Esophagus (tissue), 2 donors: ENCODE measurements around the gene USH2A. TPM values are rescaled to one million over a fixed set of nuclear protein-coding genes. Genes with fewer than 3 reads are reported as not detected.

Experiments used
- H3K27ac ChIP-seq, 2 donors: one replicate each; pipeline ENCODE4 v1.5.1; 2013; ENCODE audit warnings: low read depth in 2 of 2, mild to moderate bottlenecking in 2 of 2, inconsistent platforms in 1 of 2, low read length in 1 of 2, moderate library complexity in 1 of 2
- H3K27me3 ChIP-seq, 2 donors: one replicate each; pipeline ENCODE4 v1.6.1; 2013; ENCODE audit warnings: low read length in 2 of 2, control low read depth in 1 of 2, mild to moderate bottlenecking in 1 of 2; ENCODE audit not compliant: insufficient read depth in 2 of 2, control insufficient read depth in 1 of 2
- H3K36me3 ChIP-seq, 2 donors: one replicate each; pipeline ENCODE4 v1.6.1; 2013; ENCODE audit warnings: low read length in 1 of 2; ENCODE audit not compliant: control insufficient read depth in 2 of 2, insufficient read depth in 2 of 2
- H3K4me1 ChIP-seq, 2 donors: one replicate each; pipeline ENCODE4 v1.6.1; 2013; ENCODE audit warnings: low read length in 1 of 2; ENCODE audit not compliant: control insufficient read depth in 2 of 2, insufficient read depth in 2 of 2
- H3K4me3 ChIP-seq, 2 donors: one replicate each; pipeline ENCODE4 v1.5.1; 2013; ENCODE audit warnings: low read length in 2 of 2, mild to moderate bottlenecking in 2 of 2, low read depth in 1 of 2, moderate library complexity in 1 of 2
- H3K9me3 ChIP-seq, 2 donors: one replicate each; pipeline ENCODE4 v1.6.1; 2013; ENCODE audit warnings: mild to moderate bottlenecking in 2 of 2, low read depth in 1 of 2, low read length in 1 of 2, moderate library complexity in 1 of 2; ENCODE audit not compliant: control insufficient read depth in 2 of 2, insufficient read depth in 1 of 2
- WGBS, 2 donors: extraction: QIAGEN DNeasy Blood & Tissue Kit; methylation state at CpG; one replicate each; pipeline ENCODE4 v1.1.7; 2013; 5-methylcytosine and 5-hydroxymethylcytosine counted together
- polyA plus RNA-seq, 2 donors: library from polyadenylated mRNA; stranded (reverse); fragments of 200-250 nt; gene quantifications; one replicate each; pipeline ENCODE4 v1.2.3, GENCODE V29; 2013
- donor health status: healthy with polysubstance abuse.
- donor health status: Bipolar disorder and iron deficiency.

USH2A gene
- polyA plus RNA-seq, 2 donors, result under 0.01 TPM; not detected in 1

DNA sequence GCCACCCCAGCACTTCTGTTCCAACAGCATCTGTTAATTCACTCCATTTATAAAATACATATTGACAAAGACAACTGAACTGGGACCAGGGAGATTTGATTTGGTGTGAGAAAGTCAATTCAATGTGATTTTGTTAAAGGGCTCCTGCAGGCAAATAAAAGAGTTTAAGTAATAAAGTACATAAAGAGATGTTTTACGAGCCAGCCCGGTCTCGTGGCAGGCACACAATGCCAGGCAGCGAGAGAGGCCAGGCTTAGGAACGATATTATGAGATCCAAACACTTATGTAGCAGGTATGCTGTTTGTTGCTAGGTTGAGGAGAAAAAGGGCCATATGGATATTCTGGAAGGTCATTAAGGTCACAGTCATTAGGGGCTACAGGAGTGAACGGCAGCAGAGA, 629.1 kb downstream of the USH2A start:
- Histone ChIP-seq H3K9me3 (no peaks in the 10 kb centered on the region), H3K27ac (no peak overlapping the region), H3K36me3 (no peaks in the 10 kb centered on the region), H3K4me3 (no peak overlapping the region), H3K27me3 (no peaks in the 10 kb centered on the region), H3K4me1 (no peaks in the 10 kb centered on the region)
- WGBS, 2 donors, result 52 to 62% methylated on average over 6 of the region's 6 CpGs

DNA sequence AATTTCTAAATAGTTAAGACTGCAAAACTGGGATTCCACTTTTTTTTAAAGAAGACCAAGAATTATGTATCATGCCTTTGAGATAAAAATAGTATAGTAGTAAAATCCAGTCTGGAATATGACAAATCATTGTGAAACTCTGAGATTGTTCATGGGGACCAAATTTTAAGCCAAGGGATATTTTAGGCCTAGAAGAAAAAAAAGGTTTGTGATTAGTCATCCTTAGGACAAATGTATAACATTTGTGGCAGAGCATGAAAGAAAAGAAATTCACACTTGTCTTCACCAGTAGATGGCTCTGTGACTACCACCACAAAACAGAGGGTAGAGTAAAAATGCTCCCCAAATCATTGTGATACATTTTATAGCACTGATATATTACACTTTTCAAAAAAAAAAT, 630.1 kb downstream of the USH2A start:
- no peak overlapping the region for H3K27ac ChIP-seq
- H3K27me3 ChIP-seq, result no peaks in the 10 kb centered on the region
- H3K4me1 ChIP-seq, result no peaks in the 10 kb centered on the region
- no peaks in the 10 kb centered on the region for H3K36me3 ChIP-seq
- no peaks in the 10 kb centered on the region for H3K9me3 ChIP-seq
- H3K4me3 ChIP-seq, result no peak overlapping the region

DNA sequence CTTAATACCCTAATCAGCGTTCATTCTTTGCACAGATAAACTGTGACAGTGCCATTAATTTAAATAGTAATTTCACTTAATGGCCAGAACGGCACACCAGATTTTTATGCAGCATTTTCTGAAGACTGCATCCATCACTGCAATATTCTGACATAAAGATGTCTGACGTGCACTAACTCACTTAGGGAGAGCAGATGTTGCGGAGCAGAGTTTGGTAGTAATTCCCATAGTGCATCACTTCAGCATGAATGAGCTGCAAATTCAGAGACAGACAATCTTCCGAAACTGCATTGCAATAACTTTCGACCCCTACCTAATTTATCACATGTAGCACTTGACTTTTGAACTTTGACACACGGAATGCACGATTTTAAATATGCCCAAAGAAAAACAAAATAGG, 630.8 kb downstream of the USH2A start:
- Histone ChIP-seq H3K27me3 (no peaks in the 10 kb centered on the region), H3K36me3 (no peaks in the 10 kb centered on the region), H3K4me1 (no peaks in the 10 kb centered on the region), H3K9me3 (no peaks in the 10 kb centered on the region), H3K27ac (no peak overlapping the region), H3K4me3 (no peak overlapping the region)
- 55 to 61% methylated on average over 8 of the region's 8 CpGs for WGBS, 2 donors

DNA sequence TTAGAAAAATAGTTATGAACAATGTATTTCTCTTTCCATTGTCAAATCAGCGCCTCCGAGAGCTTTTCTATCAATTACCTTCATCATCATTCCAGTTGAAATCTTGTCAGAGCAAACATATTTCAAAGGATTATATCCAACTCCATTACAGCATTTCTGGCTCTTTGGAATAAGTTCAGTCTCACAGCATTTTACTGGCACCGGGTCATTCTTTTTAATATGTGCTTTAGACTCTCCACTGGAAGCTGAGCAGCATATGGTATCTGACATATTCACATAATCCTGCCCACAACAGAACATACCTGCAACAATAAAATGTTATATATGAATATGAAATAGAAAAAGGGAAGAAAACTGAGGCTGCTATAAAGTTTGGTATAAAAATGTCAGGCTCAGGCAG, 633.3 kb downstream of the USH2A start:
- Histone ChIP-seq H3K4me1 (no peaks in the 10 kb centered on the region), H3K9me3 (no peaks in the 10 kb centered on the region), H3K4me3 (no peak overlapping the region), H3K27ac (no peak overlapping the region), H3K27me3 (no peaks in the 10 kb centered on the region), H3K36me3 (no peaks in the 10 kb centered on the region)
- WGBS, 2 donors, result 52 to 71% methylated on average over 3 of the region's 3 CpGs

DNA sequence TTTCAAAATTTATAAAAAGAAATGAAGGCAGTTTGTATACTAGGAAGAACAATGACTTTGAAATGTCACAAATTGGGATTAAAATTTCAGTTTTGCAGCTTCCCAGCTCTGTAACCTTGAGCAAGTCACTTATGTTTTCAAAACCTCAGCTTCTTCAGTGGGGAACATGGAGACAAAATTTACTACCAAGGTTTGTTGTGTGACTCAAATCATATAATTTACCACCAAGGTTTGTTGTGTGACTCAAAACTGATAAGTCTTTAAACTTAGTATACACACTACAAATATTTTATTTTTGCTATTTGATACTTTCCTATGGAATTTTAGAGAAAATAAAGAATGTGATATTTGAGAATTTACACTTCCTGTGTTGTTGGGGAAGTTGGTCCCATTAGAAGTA, 636.3 kb downstream of the USH2A start:
- Histone ChIP-seq H3K9me3 (no peaks in the 10 kb centered on the region), H3K27ac (no peak overlapping the region), H3K27me3 (no peaks in the 10 kb centered on the region), H3K4me3 (no peak overlapping the region), H3K36me3 (no peaks in the 10 kb centered on the region), H3K4me1 (no peaks in the 10 kb centered on the region)

DNA sequence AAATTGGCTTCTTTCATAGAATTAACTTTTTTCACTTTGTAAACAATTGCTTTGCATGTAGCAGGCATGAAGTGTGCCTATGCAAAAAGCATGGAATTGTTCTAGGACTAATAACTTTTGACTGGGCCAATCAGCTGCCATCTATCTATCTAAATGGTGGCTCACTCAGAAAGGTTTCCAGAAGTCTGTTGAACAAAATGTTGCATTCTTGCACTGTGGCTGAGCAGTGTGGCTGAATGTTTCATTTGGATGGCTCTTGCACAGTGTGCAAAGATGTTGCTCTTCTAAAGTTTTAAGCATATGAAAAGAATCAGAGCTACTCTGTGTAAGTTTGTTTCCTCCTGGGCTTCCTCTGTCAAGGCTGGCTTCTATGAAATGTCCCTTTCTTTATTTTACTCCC, 642.6 kb downstream of the USH2A start:
- no peaks in the 10 kb centered on the region for H3K9me3 ChIP-seq
- H3K27me3 ChIP-seq, result no peaks in the 10 kb centered on the region
- no peak overlapping the region for H3K4me3 ChIP-seq
- H3K36me3 ChIP-seq, result no peaks in the 10 kb centered on the region
- H3K27ac ChIP-seq, result no peak overlapping the region
- H3K4me1 ChIP-seq, result no peaks in the 10 kb centered on the region

DNA sequence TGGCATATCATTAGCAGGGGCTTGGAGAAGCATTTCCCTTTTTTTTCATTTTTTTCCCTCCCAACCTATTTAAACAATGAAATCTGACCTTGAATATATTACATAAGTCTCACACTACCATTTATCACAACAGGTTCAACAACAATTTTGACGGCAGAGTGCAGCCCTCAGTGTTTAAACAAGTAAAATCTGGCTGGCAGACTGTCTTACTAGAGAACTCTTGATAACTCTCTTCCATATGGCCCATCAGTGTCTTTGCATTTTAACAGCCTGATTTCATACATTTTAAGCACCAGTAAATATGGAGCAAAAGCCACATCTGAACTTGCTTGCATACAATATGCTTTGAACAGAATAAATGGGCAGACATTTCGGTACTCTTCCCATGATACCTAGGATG, 643.1 kb downstream of the USH2A start:
- Histone ChIP-seq H3K27ac (no peak overlapping the region), H3K36me3 (no peaks in the 10 kb centered on the region), H3K9me3 (no peaks in the 10 kb centered on the region), H3K4me3 (no peak overlapping the region), H3K27me3 (no peaks in the 10 kb centered on the region), H3K4me1 (no peaks in the 10 kb centered on the region)
- 54 to 60% methylated on average over 2 of the region's 2 CpGs for WGBS, 2 donors

DNA sequence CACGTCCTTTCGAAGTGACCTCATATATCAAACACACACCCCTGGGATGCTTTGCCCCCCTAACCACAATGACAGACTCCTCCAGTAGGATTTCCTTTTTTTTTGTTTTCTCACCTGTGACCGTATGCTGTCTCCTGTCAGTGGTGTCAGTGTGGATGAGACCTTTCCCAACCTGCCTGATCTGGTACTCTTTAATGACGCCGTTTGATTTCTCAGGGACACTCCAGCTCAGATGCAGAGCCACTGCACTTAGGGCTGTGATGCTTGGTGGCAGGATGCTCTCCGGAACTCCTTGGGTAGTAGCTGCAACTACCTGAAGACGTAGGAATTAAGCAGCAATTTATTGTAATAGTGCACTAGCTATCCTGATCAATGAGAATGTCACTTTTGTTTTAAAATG, 643.5 kb downstream of the USH2A start:
- Histone ChIP-seq H3K36me3 (no peaks in the 10 kb centered on the region), H3K9me3 (no peaks in the 10 kb centered on the region), H3K27ac (no peak overlapping the region), H3K27me3 (no peaks in the 10 kb centered on the region), H3K4me3 (no peak overlapping the region), H3K4me1 (no peaks in the 10 kb centered on the region)
- WGBS, 2 donors, result 57 to 64% methylated on average over 7 of the region's 7 CpGs

DNA sequence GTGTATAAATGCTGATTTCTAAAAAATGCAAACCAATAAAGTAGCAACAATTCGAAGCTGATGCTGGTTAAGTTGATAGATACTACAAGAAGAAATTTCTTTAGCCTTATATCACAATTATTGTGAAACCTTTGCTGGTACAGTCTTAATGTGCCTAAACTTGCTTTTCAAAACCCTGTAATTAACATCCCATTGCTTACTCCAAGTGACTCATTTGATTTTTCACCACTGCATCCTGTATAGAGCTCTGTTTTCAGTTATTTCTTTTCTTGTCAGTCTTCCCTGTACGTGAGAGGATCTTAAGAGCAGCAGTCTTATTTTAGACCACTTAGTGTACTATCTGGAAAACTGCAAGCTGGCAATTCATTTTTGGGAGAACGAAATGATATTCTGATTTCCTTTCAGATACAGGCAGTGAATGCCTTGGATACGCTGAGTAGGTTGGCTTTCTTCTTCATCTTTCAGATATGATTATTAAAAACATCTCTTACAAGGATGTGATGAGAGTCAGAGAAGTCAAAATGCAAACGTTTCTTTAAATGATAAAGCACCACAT, 645.8 kb downstream of the USH2A start:
- Histone ChIP-seq H3K9me3 (no peaks in the 10 kb centered on the region), H3K36me3 (no peaks in the 10 kb centered on the region), H3K4me3 (no peak overlapping the region), H3K27me3 (no peaks in the 10 kb centered on the region), H3K4me1 (no peaks in the 10 kb centered on the region), H3K27ac (no peak overlapping the region)
- WGBS, 2 donors, result 61 to 74% methylated on average over 5 of the region's 5 CpGs

DNA sequence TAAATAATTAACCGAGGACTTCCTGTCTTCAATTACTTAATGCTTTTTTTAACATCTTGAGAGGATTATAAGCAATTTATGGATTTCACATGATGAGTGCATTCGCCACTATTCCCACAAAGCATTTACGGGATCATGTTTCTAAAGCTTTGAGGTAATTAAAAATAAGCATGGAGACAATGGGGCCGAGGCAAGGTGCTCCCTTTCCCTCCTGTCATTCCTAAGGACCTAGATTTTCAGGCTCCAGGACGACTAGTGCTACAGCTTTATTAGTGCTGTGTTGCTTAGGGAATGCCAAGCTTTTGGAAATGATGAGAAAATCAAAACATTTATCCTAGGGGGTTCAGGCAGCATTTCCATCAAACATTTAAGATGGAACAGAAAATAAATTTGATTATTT, 646.9 kb downstream of the USH2A start:
- 56 to 68% methylated on average over 5 of the region's 5 CpGs for WGBS, 2 donors
- H3K27ac ChIP-seq, result no peak overlapping the region
- no peaks in the 10 kb centered on the region for H3K27me3 ChIP-seq
- no peaks in the 10 kb centered on the region for H3K4me1 ChIP-seq
- H3K36me3 ChIP-seq, result no peaks in the 10 kb centered on the region
- no peaks in the 10 kb centered on the region for H3K9me3 ChIP-seq
- no peak overlapping the region for H3K4me3 ChIP-seq
